ENCODE data around the gene TMEM218. TPM values are rescaled to one million over a fixed set of nuclear protein-coding genes. Genes with fewer than 3 reads are reported as not detected.

Gene TMEM218
- total and polyA plus RNA-seq, 3 donors from 2014 or later = 15.1 to 17.7 (median 17.2) TPM

- H3K36me3 ChIP-seq (ENCODE audit: low read depth, missing control alignments) = no peaks in the 10 kb centered on the region
- TF ChIP-seq POLR2A (IDR thresholded peaks at IDR 0.05) = no peak
- no peak for TF ChIP-seq CTCF (IDR thresholded peaks at IDR 0.05)
- H3K9me3 ChIP-seq = no peaks in the 10 kb centered on the region
- WGBS, 2 donors = 92 to 94% methylated on average over 12 of the region's 12 CpGs
- DNase-seq = no peak
- H3K4me1 ChIP-seq = no peaks in the 10 kb centered on the region
- intact Hi-C loops (cut with DNase I; ENCODE audit: low total_unique reads) = no loop called here
- H3K4me3 ChIP-seq = no peak overlapping the region
- no peak overlapping the region for H3K27ac ChIP-seq
- H3K27me3 ChIP-seq = no peaks in the 10 kb centered on the region
Measured at GRCh38 chr11:125072218-125072960, 39.0 kb downstream of the TMEM218 start.

GRCh38 chr11:125071846-125072217 is 39.6 kb downstream of the TMEM218 start:
- Histone ChIP-seq H3K27ac (no peak overlapping the region), H3K27me3 (no peaks in the 10 kb centered on the region), H3K36me3 (ENCODE audit: low read depth, missing control alignments) (no peaks in the 10 kb centered on the region), H3K4me1 (no peaks in the 10 kb centered on the region), H3K4me3 (no peak overlapping the region), H3K9me3 (no peaks in the 10 kb centered on the region)
- no peak for TF ChIP-seq POLR2A (IDR thresholded peaks at IDR 0.05)
- no peak for TF ChIP-seq CTCF (IDR thresholded peaks at IDR 0.05)
- intact Hi-C loops (cut with DNase I; ENCODE audit: low total_unique reads) = no loop called here
- WGBS, 2 donors = 80 to 83% methylated on average over 6 of the region's 6 CpGs
- DNase-seq = no peak

- Histone ChIP-seq H3K4me3 (no peak overlapping the region), H3K4me1 (no peaks in the 10 kb centered on the region), H3K27ac (no peak overlapping the region), H3K27me3 (no peaks in the 10 kb centered on the region), H3K9me3 (no peaks in the 10 kb centered on the region), H3K36me3 (ENCODE audit: low read depth, missing control alignments) (no peaks in the 10 kb centered on the region)
- intact Hi-C loops (cut with DNase I; ENCODE audit: low total_unique reads) = no loop called here
- TF ChIP-seq CTCF (IDR thresholded peaks at IDR 0.05) (no peak), POLR2A (IDR thresholded peaks at IDR 0.05) (no peak)
- no peak for DNase-seq
- 40 to 55% methylated on average over 5 of the region's 5 CpGs for WGBS, 2 donors
Measured at GRCh38 chr11:125071435-125071834, 40.0 kb downstream of the TMEM218 start.

- H3K4me3 ChIP-seq = no peak overlapping the region
- TF ChIP-seq CTCF (IDR thresholded peaks at IDR 0.05) (no peak), POLR2A (IDR thresholded peaks at IDR 0.05) (no peak)
- H3K27me3 ChIP-seq = no peaks in the 10 kb centered on the region
- WGBS, 2 donors = 69 to 76% methylated on average over 7 of the region's 7 CpGs
- no peaks in the 10 kb centered on the region for H3K36me3 ChIP-seq (ENCODE audit: low read depth, missing control alignments)
- peak; percentile 51 for DNase-seq
- H3K27ac ChIP-seq = no peak overlapping the region
- intact Hi-C loops (cut with DNase I; ENCODE audit: low total_unique reads) = no loop called here
- H3K4me1 ChIP-seq = no peaks in the 10 kb centered on the region
- H3K9me3 ChIP-seq = no peaks in the 10 kb centered on the region
Measured at GRCh38 chr11:125070699-125071254, 40.6 kb downstream of the TMEM218 start.

- TF ChIP-seq CTCF (IDR thresholded peaks at IDR 0.05) (no peak), POLR2A (IDR thresholded peaks at IDR 0.05) (no peak)
- no peaks in the 10 kb centered on the region for H3K36me3 ChIP-seq (ENCODE audit: low read depth, missing control alignments)
- H3K27me3 ChIP-seq = no peaks in the 10 kb centered on the region
- H3K27ac ChIP-seq = no peak overlapping the region
- H3K4me1 ChIP-seq = no peaks in the 10 kb centered on the region
- H3K4me3 ChIP-seq = no peak overlapping the region
- H3K9me3 ChIP-seq = no peaks in the 10 kb centered on the region
- intact Hi-C loops (cut with DNase I; ENCODE audit: low total_unique reads) = no loop called here
- no peak for DNase-seq
- 73 to 84% methylated on average over 5 of the region's 5 CpGs for WGBS, 2 donors
Measured at GRCh38 chr11:125069796-125070195, 41.6 kb downstream of the TMEM218 start.
